ENCODE results near the gene ARHGEF7.

The ARHGEF7 gene

GRCh38 chr13:111298214-111298975 lies 183.3 kb downstream of the ARHGEF7 start:
- no peak for DNase-seq (ENCODE audit: low read depth, low spot score)

DNA sequence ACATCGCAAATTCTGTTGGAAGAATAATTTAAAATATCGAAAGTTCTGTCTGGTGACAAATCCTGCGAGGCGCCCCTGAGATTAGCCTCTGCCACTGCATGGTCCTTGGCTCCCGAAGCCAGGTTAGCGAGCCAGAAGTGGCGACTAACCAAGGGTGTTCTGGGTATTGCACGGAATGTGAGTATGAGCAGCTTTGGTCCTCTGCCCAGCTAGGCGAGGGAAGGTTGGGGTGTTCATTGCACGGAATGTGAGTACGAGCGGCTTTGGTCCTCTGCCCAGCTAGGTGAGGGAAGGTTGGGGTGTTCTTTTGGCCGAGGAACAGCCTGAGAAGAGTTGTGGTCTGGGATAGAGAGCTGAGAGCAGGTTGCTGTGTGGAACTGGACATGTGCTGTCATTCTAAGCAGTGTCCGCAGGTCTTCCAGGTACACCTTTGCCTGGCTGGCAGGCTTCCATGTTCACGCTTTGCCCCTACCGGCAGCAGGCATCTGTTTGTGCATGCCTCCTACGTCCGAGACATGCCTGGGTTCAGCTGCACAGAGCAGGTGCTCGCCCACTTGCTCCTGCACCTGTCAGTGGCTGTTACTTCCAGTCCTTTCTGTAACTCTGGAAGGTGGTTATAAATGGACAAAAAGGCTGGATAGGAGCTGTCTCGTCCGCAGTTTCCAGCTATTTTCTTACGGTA lies 187.1 kb downstream of the ARHGEF7 start:
- no peak for DNase-seq (ENCODE audit: low read depth, low spot score)

DNA sequence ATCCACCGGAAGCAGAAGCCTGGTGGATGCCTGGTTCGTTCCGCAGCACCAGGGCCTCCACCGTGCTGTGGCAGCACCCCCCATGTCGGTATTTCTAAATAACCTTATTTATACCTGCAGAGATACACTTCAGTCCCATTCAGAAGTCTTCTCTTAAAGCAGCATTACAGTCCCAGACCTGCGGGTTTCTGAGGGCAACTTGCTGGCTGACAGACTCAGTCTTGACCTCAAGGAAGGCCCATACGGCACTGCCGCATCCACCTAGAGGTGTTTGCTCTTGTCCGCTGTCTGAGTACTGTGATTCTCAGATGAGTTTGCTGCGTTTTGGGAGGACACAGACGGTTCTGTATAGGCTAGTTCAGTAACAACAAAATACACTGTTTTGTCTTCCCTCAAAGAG lies 188.4 kb downstream of the ARHGEF7 start:
- DNase-seq (ENCODE audit: low read depth, low spot score): no peak

DNA sequence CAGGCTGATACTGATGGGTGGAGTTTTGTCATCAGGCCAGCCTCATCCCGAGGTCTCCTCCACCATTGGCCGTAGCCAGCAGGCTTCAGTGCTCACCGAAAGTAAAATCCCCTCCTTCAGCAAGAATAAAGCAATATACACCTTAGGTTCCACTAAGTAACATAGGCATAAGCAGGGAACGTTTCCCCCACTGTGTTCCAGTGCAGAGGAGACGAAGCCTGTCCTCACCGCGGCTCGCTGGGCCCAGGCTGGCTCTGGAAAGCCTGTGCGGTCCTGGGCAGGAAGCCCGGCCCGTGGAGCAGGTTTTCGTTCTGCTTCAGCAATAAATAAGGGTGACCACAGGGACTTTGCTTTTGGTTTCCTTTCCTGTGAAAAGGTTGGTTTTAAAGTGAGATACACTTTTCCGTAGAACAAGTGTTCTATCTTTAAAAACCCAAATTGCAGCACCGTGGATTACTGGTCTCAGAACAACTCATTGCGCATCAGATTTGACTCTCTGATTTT lies 189.0 kb downstream of the ARHGEF7 start:
- DNase-seq (ENCODE audit: low read depth, low spot score): no peak

DNA sequence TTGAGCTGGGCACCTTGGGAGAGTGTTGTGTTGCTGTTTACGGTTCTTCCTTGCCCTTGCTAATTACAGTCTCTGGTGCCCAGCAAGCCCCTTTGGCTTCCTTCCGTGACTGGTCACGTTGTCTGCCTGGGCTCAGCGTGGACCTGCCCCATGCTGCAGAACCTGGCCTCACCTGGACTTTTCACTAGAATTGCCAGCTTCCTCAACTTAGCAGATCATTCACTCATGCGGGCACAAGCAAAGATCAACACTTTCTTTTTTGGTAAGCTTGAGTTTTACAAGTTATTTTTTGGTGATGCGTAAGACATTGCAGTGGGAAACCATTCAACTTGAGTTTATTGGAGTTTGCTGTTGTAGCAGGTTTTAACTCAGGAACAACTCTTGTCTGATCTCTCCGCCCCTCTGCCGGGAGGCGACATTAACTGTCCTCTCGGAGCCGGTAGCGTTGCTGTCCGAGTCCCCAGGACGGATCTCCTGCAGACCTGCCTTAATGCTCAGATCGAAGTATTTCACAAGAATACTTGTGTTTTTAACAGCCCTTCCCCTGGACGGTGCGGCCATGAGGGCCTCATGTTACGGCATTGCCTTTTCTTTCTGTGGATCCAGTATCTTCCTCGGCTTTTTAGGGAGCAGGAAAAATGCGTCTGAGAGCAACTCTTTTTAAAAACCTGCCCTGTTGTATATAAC lies 189.6 kb downstream of the ARHGEF7 start:
- DNase-seq (ENCODE audit: low read depth, low spot score): no peak

GRCh38 chr13:111312944-111313590 lies 198.0 kb downstream of the ARHGEF7 start:
- peak; percentile 10 for DNase-seq (ENCODE audit: low read depth, low spot score)

DNA sequence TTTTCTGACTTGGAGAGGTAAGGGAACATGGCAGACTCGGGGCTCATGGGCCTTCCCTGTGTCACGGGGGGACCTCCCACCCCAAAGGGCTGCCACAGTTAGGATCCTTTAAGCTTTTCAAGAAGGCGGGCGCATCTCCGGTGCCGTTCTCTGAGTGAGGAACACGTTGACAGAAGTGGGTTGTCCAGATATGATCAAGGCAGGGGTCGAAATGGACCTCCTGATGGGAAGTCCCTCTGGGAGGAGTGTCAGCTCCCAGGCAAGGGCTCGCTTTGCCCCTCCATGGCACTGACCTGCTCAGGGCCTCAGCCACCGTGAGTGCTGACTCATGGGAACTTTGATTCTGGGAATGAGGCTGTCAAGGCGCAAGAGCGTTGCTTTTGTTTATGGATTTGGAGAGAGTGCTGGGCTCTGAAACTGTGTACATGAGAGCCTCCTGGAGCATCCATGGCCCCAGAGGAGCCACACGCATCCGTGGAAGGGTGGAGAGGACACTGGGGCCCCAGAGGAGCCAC lies 198.9 kb downstream of the ARHGEF7 start:
- no peak for DNase-seq (ENCODE audit: low read depth, low spot score)

DNA sequence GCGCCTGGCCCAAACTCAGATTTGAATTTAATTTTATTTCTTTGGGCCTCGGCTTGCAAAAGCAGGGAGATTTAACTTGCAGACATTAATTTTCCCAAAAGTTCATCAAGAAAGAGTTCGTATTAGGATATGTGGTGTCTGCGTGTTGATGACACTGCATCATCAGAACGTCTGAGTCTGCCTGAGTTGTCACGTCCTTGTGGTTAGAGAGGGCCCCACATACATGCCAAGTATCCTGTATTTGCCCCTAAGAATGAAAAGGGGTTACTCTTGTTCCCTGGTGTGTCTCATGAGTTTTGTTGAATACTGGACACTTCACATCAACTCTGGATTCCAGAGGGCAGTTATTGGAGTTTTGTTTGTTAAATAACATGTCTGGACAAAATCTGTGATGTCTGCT lies 199.7 kb downstream of the ARHGEF7 start:
- DNase-seq (ENCODE audit: low read depth, low spot score): no peak

DNA sequence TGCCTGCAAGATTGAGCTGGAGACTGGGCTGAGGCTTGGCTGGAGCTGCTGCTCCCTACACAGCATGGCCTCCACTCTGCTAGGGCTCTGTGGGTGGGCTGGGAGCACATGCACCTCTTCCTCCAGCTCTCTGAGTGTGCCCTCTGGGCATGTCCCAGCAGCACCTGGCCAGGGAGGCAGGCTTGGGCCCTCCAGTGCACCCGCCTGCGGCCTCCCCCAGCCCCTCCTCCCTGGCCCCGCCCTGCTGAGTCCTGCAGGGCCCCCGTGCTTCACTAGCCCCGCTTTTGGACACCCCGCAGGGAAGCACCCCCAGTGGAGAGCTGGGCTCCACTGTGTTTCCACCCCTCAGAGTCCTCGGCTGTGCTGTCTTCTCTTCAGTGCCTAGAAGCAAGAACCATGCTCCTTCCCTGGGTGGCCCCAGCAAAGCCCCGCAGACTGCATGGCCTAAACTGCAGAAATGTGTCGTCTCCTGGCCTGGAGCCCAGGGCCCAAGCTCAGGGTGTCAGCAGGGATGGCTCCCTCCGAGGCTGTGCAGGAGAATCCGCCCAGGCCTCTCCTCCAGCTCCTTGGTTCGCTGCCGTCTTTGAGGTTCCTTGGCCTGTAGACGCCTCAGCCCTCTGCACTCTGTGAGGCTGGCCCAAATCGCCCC lies 200.4 kb downstream of the ARHGEF7 start:
- peak; percentile 25 for DNase-seq (ENCODE audit: low read depth, low spot score)

DNA sequence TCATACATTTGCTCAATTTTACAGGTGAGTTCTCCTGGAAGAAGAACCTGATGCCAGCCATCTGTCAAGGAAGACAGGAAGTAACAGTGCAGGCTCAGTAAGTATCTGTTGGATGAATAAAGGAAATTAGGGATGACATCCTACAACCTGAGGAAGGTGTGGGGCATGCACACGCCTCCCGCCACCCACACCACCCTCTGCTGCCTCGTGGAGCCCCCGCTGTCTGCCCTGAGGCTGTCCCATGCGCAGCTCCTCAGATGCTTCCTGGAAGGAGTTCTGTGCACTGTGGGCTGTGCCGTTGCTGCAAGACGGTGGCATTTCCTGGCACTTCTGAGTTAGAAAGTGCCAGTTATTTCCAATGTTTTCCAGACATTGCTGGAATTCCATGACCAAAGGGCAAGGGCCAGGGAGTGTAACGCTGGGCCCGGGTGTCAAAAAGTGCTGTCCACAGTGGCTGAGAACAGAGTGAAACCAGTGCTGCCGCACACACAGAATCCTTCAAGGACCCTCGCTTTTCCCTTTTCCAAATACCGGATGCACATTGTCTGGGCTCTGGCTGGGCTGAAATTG lies 201.1 kb downstream of the ARHGEF7 start:
- no peak for DNase-seq (ENCODE audit: low read depth, low spot score)

DNA sequence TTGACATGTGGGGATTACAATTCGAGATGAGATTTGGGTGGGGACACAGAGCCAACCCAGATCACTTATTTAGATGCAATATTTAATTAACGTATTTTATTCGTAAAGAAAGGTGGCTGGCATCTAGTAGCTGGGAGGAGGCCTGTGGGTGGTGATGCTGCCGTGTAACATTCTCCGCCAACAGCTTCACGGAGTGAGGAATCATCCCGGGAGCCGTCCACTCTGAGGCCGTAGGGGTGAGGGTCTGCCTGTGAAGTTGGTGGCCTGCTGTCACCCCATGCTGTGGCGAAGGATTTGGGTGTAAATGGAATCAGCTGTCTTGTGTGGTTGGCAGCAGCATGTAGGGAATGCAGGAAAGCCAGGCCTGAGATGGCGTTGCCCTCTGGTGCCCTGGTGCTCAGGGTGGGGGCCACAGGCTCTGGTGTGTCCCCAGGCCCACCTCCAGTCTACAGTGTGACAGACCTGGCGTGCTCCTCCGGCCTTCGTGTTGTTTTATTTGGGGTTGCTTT lies 202.0 kb downstream of the ARHGEF7 start:
- no peak for DNase-seq (ENCODE audit: low read depth, low spot score)

- DNase-seq (ENCODE audit: low read depth, low spot score): no peak
Measured at GRCh38 chr13:111317571-111318345, 202.6 kb downstream of the ARHGEF7 start.

GRCh38 chr13:111318386-111318785 lies 203.3 kb downstream of the ARHGEF7 start:
- no peak for DNase-seq (ENCODE audit: low read depth, low spot score)

GRCh38 chr13:111319521-111319920 lies 204.4 kb downstream of the ARHGEF7 start:
- no peak for DNase-seq (ENCODE audit: low read depth, low spot score)

GRCh38 chr13:111319998-111320911 lies 205.1 kb downstream of the ARHGEF7 start, which contains the start of gene TEX29:
TEX29 (plus strand) TSS chr13:111320642; CDS start chr13:111320891, 249 bp downstream.
- DNase-seq (ENCODE audit: low read depth, low spot score): no peak

GRCh38 chr13:111322001-111322915 lies 207.1 kb downstream of the ARHGEF7 start:
- DNase-seq (ENCODE audit: low read depth, low spot score): no peak

GRCh38 chr13:111322916-111323331 lies 207.8 kb downstream of the ARHGEF7 start:
- no peak for DNase-seq (ENCODE audit: low read depth, low spot score)

DNA sequence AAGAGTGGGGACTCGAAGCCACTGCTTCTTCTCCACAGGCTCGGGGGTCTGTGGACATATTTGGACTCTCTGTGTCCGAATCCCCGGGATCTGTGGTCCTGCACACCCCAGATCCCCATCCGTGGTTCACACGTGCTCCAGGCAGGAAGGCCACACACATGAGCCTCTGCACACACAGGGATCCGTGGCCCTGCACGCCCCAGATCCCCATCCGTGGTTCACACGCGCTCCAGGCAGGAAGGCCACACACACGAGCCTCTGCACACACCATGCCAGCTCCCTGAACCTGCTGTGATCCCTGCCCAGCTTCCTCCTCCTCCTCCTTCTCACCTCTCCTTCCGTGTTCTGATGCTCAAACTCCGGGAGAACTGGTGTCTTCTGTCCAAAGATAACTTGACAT lies 208.4 kb downstream of the ARHGEF7 start:
- DNase-seq (ENCODE audit: low read depth, low spot score): no peak
